ENCODE data around the gene S100A11.

S100A11 gene

DNA sequence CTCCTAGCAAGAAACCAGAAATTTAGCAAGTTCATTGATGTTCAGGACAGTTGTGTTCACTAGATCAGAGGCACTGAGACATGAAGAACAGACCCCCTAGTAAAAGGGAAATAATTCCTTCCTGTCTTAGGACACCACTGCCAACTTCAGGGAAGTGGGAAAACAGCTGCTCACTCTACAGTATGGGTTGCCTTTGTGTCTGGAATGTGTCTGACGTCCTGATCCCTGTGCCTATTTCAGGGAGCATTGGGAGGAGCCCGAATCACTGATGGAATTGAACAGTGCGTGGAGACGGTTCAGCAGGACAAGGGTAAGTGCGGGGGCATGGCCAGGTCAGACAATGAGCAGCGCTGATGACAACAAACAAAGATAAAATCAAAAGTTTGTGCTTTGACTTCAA, 21.0 kb downstream of the S100A11 start:
- Histone ChIP-seq H3K4me3 (ENCODE audit: insufficient read depth in 1 of 2, low read depth in 1 of 2, low read length in 2 of 2) (no peak overlapping the region), H3K79me1 (replicated peaks; ENCODE audit: low read length, poor library complexity, severe bottlenecking) (no peaks in the 10 kb centered on the region), H3K27ac (ENCODE audit: low read length, poor library complexity, severe bottlenecking) (no peak overlapping the region), H3K4me2 (ENCODE audit: low read length, poor library complexity, severe bottlenecking) (no peak overlapping the region), H3K4me1 (ENCODE audit: control insufficient read depth, insufficient read depth, low read depth, low read length) (no peaks in the 10 kb centered on the region), H4K8ac (ENCODE audit: low read length) (no peak overlapping the region), H2BK12ac (ENCODE audit: low read length in 2 of 2) (no peak overlapping the region), H2AFZ (ENCODE audit: low read depth, low read length) (no peak overlapping the region), H2BK15ac (ENCODE audit: low read depth, poor library complexity, severe bottlenecking) (no peak overlapping the region), H3K27me3 (ENCODE audit: control insufficient read depth in 1 of 2, insufficient read depth in 1 of 2, low read length in 2 of 2) (peaks cover 0 to 4% of the 10 kb centered on the region in 2 experiments), H3K18ac (ENCODE audit: low read depth in 1 of 2, low read length in 2 of 2) (no peak overlapping the region), H3K36me3 (ENCODE audit: control insufficient read depth in 1 of 2, insufficient read depth in 2 of 2, low read depth in 1 of 2, low read length in 2 of 2) (no peaks in the 10 kb centered on the region), H2AK5ac (ENCODE audit: low read length, severe bottlenecking) (no peak overlapping the region), H3K9me3 (ENCODE audit: control insufficient read depth, low read length) (no peaks in the 10 kb centered on the region), H2BK5ac (ENCODE audit: low read depth, low read length, poor library complexity, severe bottlenecking) (no peak overlapping the region), H3K14ac (ENCODE audit: low read length in 2 of 2) (no peak overlapping the region), H3K4ac (ENCODE audit: low read depth in 1 of 2, low read length in 2 of 2) (no peak overlapping the region), H4K91ac (ENCODE audit: low read length) (no peak overlapping the region), H3K23ac (ENCODE audit: low read length in 2 of 2) (no peak overlapping the region), H3K9ac (ENCODE audit: low read length) (no peak overlapping the region), H2BK120ac (ENCODE audit: low read depth, low read length) (no peak overlapping the region)
- WGBS = 60% methylated on average over 5 of the region's 6 CpGs
- DNase-seq = no peak

DNA sequence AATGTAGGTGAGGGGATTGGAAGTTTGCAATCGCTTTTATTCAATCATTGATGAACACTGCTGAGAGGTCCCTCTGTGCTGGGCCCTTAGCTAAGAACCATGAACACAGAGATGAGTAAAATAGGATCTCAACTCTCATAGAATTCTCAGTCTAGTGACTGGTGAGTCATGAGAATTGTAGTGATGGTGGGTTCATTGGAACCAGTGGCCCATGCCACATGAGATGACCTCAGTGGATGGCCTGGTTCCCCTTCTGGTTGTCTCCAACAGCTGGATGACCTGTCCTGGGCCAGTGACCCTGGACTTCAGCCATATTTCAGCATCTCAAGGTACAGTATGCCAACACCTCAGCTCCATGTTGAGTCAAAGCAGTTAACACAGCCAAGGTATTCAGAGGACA, 21.9 kb downstream of the S100A11 start:
- H3K18ac ChIP-seq (ENCODE audit: low read depth in 1 of 2, low read length in 2 of 2) = no peak overlapping the region
- H3K4me2 ChIP-seq (ENCODE audit: low read length, poor library complexity, severe bottlenecking) = no peak overlapping the region
- H3K4me1 ChIP-seq (ENCODE audit: control insufficient read depth, insufficient read depth, low read depth, low read length) = no peaks in the 10 kb centered on the region
- H2BK12ac ChIP-seq (ENCODE audit: low read length in 2 of 2) = no peak overlapping the region
- H2BK120ac ChIP-seq (ENCODE audit: low read depth, low read length) = no peak overlapping the region
- H3K9ac ChIP-seq (ENCODE audit: low read length) = no peak overlapping the region
- no peak overlapping the region for H2AFZ ChIP-seq (ENCODE audit: low read depth, low read length)
- H2BK5ac ChIP-seq (ENCODE audit: low read depth, low read length, poor library complexity, severe bottlenecking) = no peak overlapping the region
- no peak overlapping the region for H2BK15ac ChIP-seq (ENCODE audit: low read depth, poor library complexity, severe bottlenecking)
- H3K4ac ChIP-seq (ENCODE audit: low read depth in 1 of 2, low read length in 2 of 2) = no peak overlapping the region
- WGBS = 81% methylated on average over 1 of the region's 1 CpG
- no peak overlapping the region for H4K91ac ChIP-seq (ENCODE audit: low read length)
- no peak overlapping the region for H3K4me3 ChIP-seq (ENCODE audit: insufficient read depth in 1 of 2, low read depth in 1 of 2, low read length in 2 of 2)
- DNase-seq = no peak
- H3K14ac ChIP-seq (ENCODE audit: low read length in 2 of 2) = no peak overlapping the region
- H4K8ac ChIP-seq (ENCODE audit: low read length) = no peak overlapping the region
- H3K9me3 ChIP-seq (ENCODE audit: control insufficient read depth, low read length) = no peaks in the 10 kb centered on the region
- H3K27ac ChIP-seq (ENCODE audit: low read length, poor library complexity, severe bottlenecking) = no peak overlapping the region
- no peaks in the 10 kb centered on the region for H3K27me3 ChIP-seq (ENCODE audit: control insufficient read depth in 1 of 2, insufficient read depth in 1 of 2, low read length in 2 of 2)
- H3K79me1 ChIP-seq (replicated peaks; ENCODE audit: low read length, poor library complexity, severe bottlenecking) = no peaks in the 10 kb centered on the region
- no peaks in the 10 kb centered on the region for H3K36me3 ChIP-seq (ENCODE audit: control insufficient read depth in 1 of 2, insufficient read depth in 2 of 2, low read depth in 1 of 2, low read length in 2 of 2)
- H2AK5ac ChIP-seq (ENCODE audit: low read length, severe bottlenecking) = no peak overlapping the region
- H3K23ac ChIP-seq (ENCODE audit: low read length in 2 of 2) = no peak overlapping the region

DNA sequence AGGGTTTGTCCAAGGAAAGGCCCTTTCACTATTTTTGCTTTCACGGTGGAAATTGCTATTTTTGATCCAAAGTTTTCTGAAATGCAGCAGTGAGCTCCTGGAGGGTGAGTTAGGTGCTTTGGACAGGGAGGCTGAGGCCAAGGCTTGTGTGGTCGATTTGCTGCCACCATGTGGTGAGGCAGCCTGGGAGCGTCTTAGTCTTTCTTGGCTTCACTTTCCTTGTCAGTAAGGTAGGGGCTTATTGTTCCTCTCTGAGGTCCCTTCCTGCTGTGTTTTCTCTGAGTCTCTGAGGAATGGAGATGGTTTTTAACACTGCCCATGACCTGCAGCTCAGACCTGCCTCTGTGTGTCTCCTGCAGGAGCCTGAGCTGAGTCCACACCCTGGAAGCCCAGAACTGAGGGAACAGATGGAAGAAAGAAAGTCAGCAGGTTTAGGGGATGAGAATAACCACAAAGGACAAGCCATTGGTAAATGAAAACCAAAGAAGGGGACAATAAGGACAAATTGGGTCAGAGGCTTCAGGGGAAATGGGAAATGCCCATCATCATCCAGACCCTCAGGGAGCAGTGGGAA, 23.1 kb downstream of the S100A11 start:
- no peak overlapping the region for H2BK12ac ChIP-seq (ENCODE audit: low read length in 2 of 2)
- no peak overlapping the region for H3K4me2 ChIP-seq (ENCODE audit: low read length, poor library complexity, severe bottlenecking)
- H3K14ac ChIP-seq (ENCODE audit: low read length in 2 of 2) = no peak overlapping the region
- no peak overlapping the region for H3K4ac ChIP-seq (ENCODE audit: low read depth in 1 of 2, low read length in 2 of 2)
- no peak overlapping the region for H2BK15ac ChIP-seq (ENCODE audit: low read depth, poor library complexity, severe bottlenecking)
- no peak overlapping the region for H3K9ac ChIP-seq (ENCODE audit: low read length)
- peak; percentile 60 for DNase-seq
- H2BK120ac ChIP-seq (ENCODE audit: low read depth, low read length) = no peak overlapping the region
- no peaks in the 10 kb centered on the region for H3K4me1 ChIP-seq (ENCODE audit: control insufficient read depth, insufficient read depth, low read depth, low read length)
- no peak overlapping the region for H3K4me3 ChIP-seq (ENCODE audit: insufficient read depth in 1 of 2, low read depth in 1 of 2, low read length in 2 of 2)
- H3K27ac ChIP-seq (ENCODE audit: low read length, poor library complexity, severe bottlenecking) = no peak overlapping the region
- H3K9me3 ChIP-seq (ENCODE audit: control insufficient read depth, low read length) = no peaks in the 10 kb centered on the region
- H2AK5ac ChIP-seq (ENCODE audit: low read length, severe bottlenecking) = no peak overlapping the region
- H4K91ac ChIP-seq (ENCODE audit: low read length) = no peak overlapping the region
- WGBS = 4% methylated on average over 3 of the region's 3 CpGs
- H2AFZ ChIP-seq (ENCODE audit: low read depth, low read length) = no peak overlapping the region
- H3K79me1 ChIP-seq (replicated peaks; ENCODE audit: low read length, poor library complexity, severe bottlenecking) = no peaks in the 10 kb centered on the region
- H3K23ac ChIP-seq (ENCODE audit: low read length in 2 of 2) = no peak overlapping the region
- H3K18ac ChIP-seq (ENCODE audit: low read depth in 1 of 2, low read length in 2 of 2) = no peak overlapping the region
- H2BK5ac ChIP-seq (ENCODE audit: low read depth, low read length, poor library complexity, severe bottlenecking) = no peak overlapping the region
- no peaks in the 10 kb centered on the region for H3K36me3 ChIP-seq (ENCODE audit: control insufficient read depth in 1 of 2, insufficient read depth in 2 of 2, low read depth in 1 of 2, low read length in 2 of 2)
- peaks cover 0 to 3% of the 10 kb centered on the region in 2 experiments for H3K27me3 ChIP-seq (ENCODE audit: control insufficient read depth in 1 of 2, insufficient read depth in 1 of 2, low read length in 2 of 2)
- no peak overlapping the region for H4K8ac ChIP-seq (ENCODE audit: low read length)

DNA sequence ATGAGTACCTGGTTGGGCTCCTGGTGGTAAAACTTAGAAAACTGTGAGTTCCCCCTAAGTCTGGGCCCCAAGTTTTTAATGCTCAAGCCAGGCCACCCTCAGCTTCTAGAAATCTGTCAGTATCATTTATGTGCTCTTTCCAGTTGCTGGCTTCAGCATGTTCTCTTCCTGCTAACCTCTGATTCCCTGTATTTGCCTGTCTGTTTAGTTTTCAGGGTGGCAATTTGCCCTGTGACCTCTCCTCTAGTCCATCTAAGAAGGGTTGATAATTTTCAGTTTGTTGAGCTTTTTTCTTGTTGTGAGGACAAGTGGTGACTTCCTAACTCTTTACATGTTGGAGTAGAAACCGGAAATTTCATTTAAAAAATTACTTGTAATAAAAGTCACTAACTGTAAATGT, 27.1 kb downstream of the S100A11 start:
- Histone ChIP-seq H4K91ac (ENCODE audit: low read length) (no peak overlapping the region), H3K23ac (ENCODE audit: low read length in 2 of 2) (no peak overlapping the region), H3K27me3 (ENCODE audit: control insufficient read depth in 1 of 2, insufficient read depth in 1 of 2, low read length in 2 of 2) (peaks cover 3 to 20% of the 10 kb centered on the region in 2 experiments), H2BK12ac (ENCODE audit: low read length in 2 of 2) (no peak overlapping the region), H3K18ac (ENCODE audit: low read depth in 1 of 2, low read length in 2 of 2) (no peak overlapping the region), H3K9ac (ENCODE audit: low read length) (no peak overlapping the region), H3K4me1 (ENCODE audit: control insufficient read depth, insufficient read depth, low read depth, low read length) (no peaks in the 10 kb centered on the region), H2BK5ac (ENCODE audit: low read depth, low read length, poor library complexity, severe bottlenecking) (no peak overlapping the region), H3K9me3 (ENCODE audit: control insufficient read depth, low read length) (no peaks in the 10 kb centered on the region), H2AFZ (ENCODE audit: low read depth, low read length) (no peak overlapping the region), H3K79me1 (replicated peaks; ENCODE audit: low read length, poor library complexity, severe bottlenecking) (no peaks in the 10 kb centered on the region), H2BK15ac (ENCODE audit: low read depth, poor library complexity, severe bottlenecking) (no peak overlapping the region), H3K4me2 (ENCODE audit: low read length, poor library complexity, severe bottlenecking) (no peak overlapping the region), H3K4me3 (ENCODE audit: insufficient read depth in 1 of 2, low read depth in 1 of 2, low read length in 2 of 2) (no peak overlapping the region), H2AK5ac (ENCODE audit: low read length, severe bottlenecking) (no peak overlapping the region), H4K8ac (ENCODE audit: low read length) (no peak overlapping the region), H3K36me3 (ENCODE audit: control insufficient read depth in 1 of 2, insufficient read depth in 2 of 2, low read depth in 1 of 2, low read length in 2 of 2) (no peaks in the 10 kb centered on the region), H3K27ac (ENCODE audit: low read length, poor library complexity, severe bottlenecking) (no peak overlapping the region), H3K14ac (ENCODE audit: low read length in 2 of 2) (no peak overlapping the region), H3K4ac (ENCODE audit: low read depth in 1 of 2, low read length in 2 of 2) (no peak overlapping the region), H2BK120ac (ENCODE audit: low read depth, low read length) (no peak overlapping the region)
- no CpG with 5 or more reads among the region's 1 CpG for WGBS
- no peak for DNase-seq

All from mesenchymal stem cell (in vitro differentiated cells and primary cell).